H1 (cell line): Measurements from ENCODE around the gene TAF7. TPM values are rescaled to one million over a fixed set of nuclear protein-coding genes. Genes with fewer than 3 reads are reported as not detected.

Source experiments
- ASH2L ChIP-seq: fragments of 200-600, 300-600 bp; sonication (generic); IDR thresholded peaks from one replicate; pipeline ENCODE4 v1.7.1; 2017; ENCODE audit warnings: low read length
- BACH1 ChIP-seq: IDR thresholded peaks from 2 replicates; pipeline ENCODE4 v1.6.1; 2012; ENCODE audit warnings: low read length, improper control_type of control experiment
- CTCF ChIP-seq, 3 experiments: IDR thresholded peaks; 1 replicate in 2 of 3; 2 replicates in 1 of 3; pipeline versions ENCODE4 v1.5.1 to v1.6.1; 2011; ENCODE audit warnings: low read length in 3 of 3, mild to moderate bottlenecking in 3 of 3, inconsistent platforms in 2 of 3, low read depth in 1 of 3, moderate library complexity in 1 of 3; ENCODE audit not compliant: insufficient read depth in 1 of 3; ENCODE audit errors: control extremely low read depth in 1 of 3
- E2F6 ChIP-seq: IDR thresholded peaks from 2 replicates; pipeline ENCODE4 v1.6.1; 2012; ENCODE audit warnings: inconsistent platforms
- EGR1 ChIP-seq: IDR thresholded peaks from 2 replicates; pipeline ENCODE4 v1.6.1; 2011; ENCODE audit warnings: low read depth, low read length, borderline replicate concordance
- EP300 ChIP-seq, 2 experiments: IDR thresholded peaks; 1 replicate in 1 of 2; 2 replicates in 1 of 2; pipeline ENCODE4 v1.6.1; 2011 to 2012; ENCODE audit warnings: low read depth in 2 of 2, low read length in 2 of 2, mild to moderate bottlenecking in 2 of 2, borderline replicate concordance in 1 of 2, inconsistent platforms in 1 of 2, moderate library complexity in 1 of 2
- HDAC2 ChIP-seq, 2 experiments: fragments of 300-600 bp in 1 of 2; sonication (generic) in 1 of 2; IDR thresholded peaks; 2 replicates each; pipeline ENCODE4 v1.6.1; 2011 to 2012; ENCODE audit warnings: low read depth in 2 of 2, low read length in 2 of 2, mild to moderate bottlenecking in 2 of 2, moderate library complexity in 2 of 2, borderline replicate concordance in 1 of 2, inconsistent platforms in 1 of 2
- KDM1A ChIP-seq: fragments of 200-600, 300-600 bp; sonication (generic); IDR thresholded peaks from 2 replicates; pipeline ENCODE4 v1.7.1; 2016; ENCODE audit warnings: mild to moderate bottlenecking, low read length, borderline replicate concordance
- MAFK ChIP-seq: IDR thresholded peaks from 2 replicates; pipeline ENCODE4 v1.6.1; 2012; ENCODE audit warnings: low read depth, mild to moderate bottlenecking, improper control_type of control experiment, low read length
- MAX ChIP-seq: IDR thresholded peaks from 2 replicates; pipeline ENCODE4 v1.6.1; 2012; ENCODE audit warnings: inconsistent platforms
- NANOG ChIP-seq: IDR thresholded peaks from 2 replicates; pipeline ENCODE4 v1.6.1; 2011; ENCODE audit warnings: low read length, low read depth, mild to moderate bottlenecking, inconsistent platforms; ENCODE audit not compliant: insufficient read depth, poor library complexity, severe bottlenecking
- POLR2A ChIP-seq, 2 experiments: IDR thresholded peaks; 1 replicate in 1 of 2; 2 replicates in 1 of 2; pipeline ENCODE4 v1.6.1; 2011; ENCODE audit warnings: low read depth in 2 of 2, low read length in 2 of 2, mild to moderate bottlenecking in 2 of 2; ENCODE audit errors: control extremely low read depth in 1 of 2
- POLR2AphosphoS5 ChIP-seq: IDR thresholded peaks from 2 replicates; pipeline ENCODE4 v1.6.1; 2011; ENCODE audit warnings: low read depth, low read length
- RAD21 ChIP-seq, 2 experiments: IDR thresholded peaks in 1 of 2; conservative IDR thresholded peaks in 1 of 2; 2 replicates each; pipeline ENCODE4 v1.6.1; 2011; ENCODE audit warnings: low read depth in 2 of 2, low read length in 2 of 2, improper control_type of control experiment in 1 of 2, inconsistent platforms in 1 of 2, mild to moderate bottlenecking in 1 of 2, moderate library complexity in 1 of 2
- SP1 ChIP-seq: IDR thresholded peaks from 2 replicates; pipeline ENCODE4 v1.6.1; 2011; ENCODE audit warnings: low read depth, low read length
- TAF1 ChIP-seq: IDR thresholded peaks from 2 replicates; pipeline ENCODE4 v1.6.1; 2011; ENCODE audit warnings: mild to moderate bottlenecking, low read depth, low read length
- TBP ChIP-seq: IDR thresholded peaks from 2 replicates; pipeline ENCODE4 v1.6.1; 2011; ENCODE audit warnings: low read depth, low read length, improper control_type of control experiment
- polyA plus RNA-seq, 7 experiments: library from polyadenylated mRNA; depleted of rRNA in 3 of 7; stranded (reverse) in 5 of 7; unstranded in 2 of 7; fragments of >200 nt in 5 of 7; fragments of 200-250 nt in 2 of 7; gene quantifications; 1 replicate in 5 of 7; 2 replicates in 1 of 7; 4 replicates in 1 of 7; pipeline versions ENCODE4 v1.2.1 to v1.2.3, GENCODE V29; 2011 to 2013; ENCODE audit warnings: missing spikeins in 2 of 7, mixed read lengths in 2 of 7
- total RNA-seq: library from RNA; stranded (reverse); fragmentation: NEBNext Ultra II Directional; extraction: Animal tissue kit (Norgen Biotek cat#: 25700); gene quantifications from 2 replicates; pipeline ENCODE4 v1.2.1, GENCODE V29; 2021

The TAF7 gene
- total and polyA plus RNA-seq, 2 of the 8 experiments (the other 6 are each of a cell fraction or from before 2014, with no cell fraction given) = 29.8 to 101 TPM

- TF ChIP-seq MAFK = peak; percentile 46; the same call in 1 of the 2 replicates
- peak; percentile 34; the same call in 1 of the 2 replicates for TF ChIP-seq EGR1
- peak in 1 of 2 experiments; percentile 56; a peak in 1 of 3 replicates for TF ChIP-seq POLR2A (IDR thresholded peaks at IDR 0.05; ENCODE audit: control extremely low read depth in 1 of 2, low read depth in 2 of 2, low read length in 2 of 2)
- no peak for TF ChIP-seq NANOG
- TF ChIP-seq HDAC2 (IDR thresholded peaks at IDR 0.05; ENCODE audit: borderline replicate concordance in 1 of 2, low read depth in 2 of 2, low read length in 2 of 2) = no peak
- TF ChIP-seq TBP = no peak
- TF ChIP-seq SP1 = no peak
- peak; percentile 81 for TF ChIP-seq E2F6
- TF ChIP-seq EP300 (IDR thresholded peaks at IDR 0.05; ENCODE audit: borderline replicate concordance in 1 of 2, low read depth in 2 of 2, low read length in 2 of 2) = no peak
- TF ChIP-seq KDM1A = no peak
- TF ChIP-seq MAX = peak; percentile 37; the same call in 1 of the 2 replicates
- peak; percentile 47 to 63 for TF ChIP-seq RAD21 (IDR thresholded peaks at IDR 0.05 in 1 of 2, conservative IDR thresholded peaks at IDR 0.05 in 1 of 2; ENCODE audit: low read depth in 2 of 2, low read length in 2 of 2)
- TF ChIP-seq ASH2L = no peak
- TF ChIP-seq TAF1 = peak; percentile 61
- TF ChIP-seq POLR2AphosphoS5 = peak; percentile 47; the same call in 1 of the 2 replicates
- TF ChIP-seq CTCF (IDR thresholded peaks at IDR 0.05; ENCODE audit: control extremely low read depth in 1 of 3, insufficient read depth in 1 of 3, low read depth in 1 of 3, low read length in 3 of 3) = peak; percentile 58 to 74 (median 71)
- peak; percentile 65 for TF ChIP-seq BACH1
These were observed 5.7 kb upstream of the TAF7 start (continued) for GRCh38 chr5:141326088-141326854.
